SU-DHL-6 (cell line): ENCODE results near the gene NAA10.
A peak's percentile ranks its signal among the peaks of the same experiment; 100 is the strongest.

Experiments used
- H2AFZ ChIP-seq: fragments of 200-600 bp; sonication (generic); 2 replicates; pipeline ENCODE4 v1.6.1; 2014; ENCODE audit warnings: low read depth, mild to moderate bottlenecking, moderate library complexity, mixed read lengths, antibody characterized with exemption, low read length; ENCODE audit not compliant: severe bottlenecking
- H3F3A ChIP-seq: fragments of 200-600 bp; shearing (Covaris generic); 2 replicates; pipeline ENCODE4 v1.6.0; 2016; ENCODE audit warnings: antibody characterized with exemption, mild to moderate bottlenecking; ENCODE audit not compliant: insufficient read depth
- H3K27ac ChIP-seq: fragments of 200-600 bp; sonication (generic); 2 replicates; pipeline ENCODE4 v1.5.1; 2016; ENCODE audit warnings: low read depth, mild to moderate bottlenecking, low read length, moderate library complexity, mixed read lengths
- H3K27me3 ChIP-seq: fragments of 200-600 bp; sonication (generic), shearing (Covaris generic); 2 replicates; pipeline ENCODE4 v1.6.0; 2014; ENCODE audit warnings: mild to moderate bottlenecking, low read length
- H3K36me3 ChIP-seq: fragments of 200-600 bp; sonication (generic); 2 replicates; pipeline ENCODE4 v1.6.1; 2014; ENCODE audit warnings: mild to moderate bottlenecking, low read length, mixed read lengths
- H3K4me2 ChIP-seq: fragments of 300-600, 200-600 bp; shearing (Covaris generic), sonication (generic); 2 replicates; pipeline ENCODE4 v1.6.0; 2014; ENCODE audit warnings: low read length, low read depth, mild to moderate bottlenecking; ENCODE audit not compliant: poor library complexity, severe bottlenecking
- H3K4me3 ChIP-seq: fragments of 200-600 bp; sonication (generic); 2 replicates; pipeline ENCODE4 v1.5.1; 2014; ENCODE audit warnings: antibody characterized with exemption, low read length, mild to moderate bottlenecking, mixed read lengths; ENCODE audit not compliant: insufficient read depth, poor library complexity, severe bottlenecking
- H3K79me2 ChIP-seq: fragments of 200-600 bp; sonication (generic); 2 replicates; pipeline ENCODE4 v1.6.1; 2014; ENCODE audit warnings: mild to moderate bottlenecking, low read length, moderate library complexity; ENCODE audit not compliant: insufficient read depth
- H3K9ac ChIP-seq: fragments of 200-600 bp; sonication (generic); 2 replicates; pipeline ENCODE4 v1.7.0; 2014; ENCODE audit warnings: mild to moderate bottlenecking, low read length
- H3K9me2 ChIP-seq: fragments of 200-600 bp; sonication (generic); replicated peaks from 2 replicates; pipeline ENCODE4 v1.6.1; 2014; ENCODE audit warnings: low read length; ENCODE audit not compliant: insufficient read depth
- H3K9me3 ChIP-seq: fragments of 200-600 bp; sonication (generic); 2 replicates; pipeline ENCODE4 v1.6.1; 2014; ENCODE audit warnings: low read length, mixed read lengths; ENCODE audit not compliant: insufficient read depth
- H4K20me1 ChIP-seq: fragments of 200-600 bp; sonication (generic); 2 replicates; pipeline ENCODE4 v1.6.1; 2014; ENCODE audit warnings: low read depth, mild to moderate bottlenecking, antibody characterized with exemption, low read length, moderate library complexity, mixed read lengths
- CTCF ChIP-seq: fragments of 200-600 bp; sonication (generic); IDR thresholded peaks from one replicate; pipeline ENCODE4 v1.5.1; 2017; ENCODE audit warnings: antibody characterized with exemption, mild to moderate bottlenecking, low read length, moderate library complexity; ENCODE audit not compliant: insufficient read depth, poor library complexity, severe bottlenecking
- EZH2phosphoT487 ChIP-seq: fragments of 200-600 bp; sonication (generic), shearing (Covaris generic); conservative IDR thresholded peaks from 2 replicates; pipeline ENCODE4 v1.6.1; 2018; ENCODE audit warnings: mild to moderate bottlenecking, antibody characterized with exemption, low read length, moderate library complexity, mixed read lengths

Gene NAA10

GRCh38 chrX:153969125-153969903, 34.5 kb upstream of the NAA10 start:
- TF ChIP-seq EZH2phosphoT487 = no peak
- TF ChIP-seq CTCF = no peak
- Histone ChIP-seq H3K27me3 (no peaks in the 10 kb centered on the region), H3K9ac (peak overlapping the region; percentile 100), H3K36me3 (0 out of 2 replicates have a peak, but pooled peaks cover 4% of the 10 kb centered on the region), H3K9me3 (no peaks in the 10 kb centered on the region), H3F3A (peaks cover 4% of the 10 kb centered on the region; the same call in 1 of the 2 replicates), H3K79me2 (peaks cover 71% of the 10 kb centered on the region), H3K4me3 (peak overlapping the region; percentile 96), H4K20me1 (peaks cover 19% of the 10 kb centered on the region), H3K27ac (peak overlapping the region; percentile 99), H3K9me2 (no peaks in the 10 kb centered on the region), H3K4me2 (peak overlapping the region; percentile 96), H2AFZ (no peak overlapping the region)

DNA sequence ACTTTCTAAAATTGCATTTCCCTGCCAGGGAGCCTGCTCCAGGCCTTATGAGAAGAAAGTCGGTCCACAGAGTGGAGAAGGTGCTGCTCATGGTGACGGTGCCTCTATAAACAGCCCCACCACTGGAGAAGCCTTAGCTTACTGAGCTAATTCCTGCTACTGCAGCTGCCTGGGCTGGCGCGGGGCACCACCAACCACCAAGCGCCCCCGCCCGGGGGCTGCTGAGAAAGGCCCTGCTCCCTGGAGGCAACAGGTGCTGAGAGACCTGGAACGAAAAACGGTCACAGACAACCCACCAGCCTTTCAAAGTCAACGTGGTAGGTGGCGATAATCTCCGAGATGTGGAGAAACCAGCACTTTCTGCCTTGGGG, 33.9 kb upstream of the NAA10 start:
- peaks cover 77% of the 10 kb centered on the region for H3K79me2 ChIP-seq
- TF ChIP-seq EZH2phosphoT487 = no peak
- no peak for TF ChIP-seq CTCF
- no peaks in the 10 kb centered on the region for H3K27me3 ChIP-seq
- no peaks in the 10 kb centered on the region for H3K9me3 ChIP-seq
- peaks cover 19% of the 10 kb centered on the region for H4K20me1 ChIP-seq
- H3K27ac ChIP-seq = peak overlapping the region; percentile 99
- peak overlapping the region; percentile 96 for H3K4me3 ChIP-seq
- peak overlapping the region; percentile 96 for H3K4me2 ChIP-seq
- H3K9me2 ChIP-seq = no peaks in the 10 kb centered on the region
- no peak overlapping the region for H2AFZ ChIP-seq
- peak overlapping the region; percentile 100 for H3K9ac ChIP-seq
- H3F3A ChIP-seq = peaks cover 4% of the 10 kb centered on the region; the same call in 1 of the 2 replicates
- H3K36me3 ChIP-seq = 0 out of 2 replicates have a peak, but pooled peaks cover 4% of the 10 kb centered on the region

DNA sequence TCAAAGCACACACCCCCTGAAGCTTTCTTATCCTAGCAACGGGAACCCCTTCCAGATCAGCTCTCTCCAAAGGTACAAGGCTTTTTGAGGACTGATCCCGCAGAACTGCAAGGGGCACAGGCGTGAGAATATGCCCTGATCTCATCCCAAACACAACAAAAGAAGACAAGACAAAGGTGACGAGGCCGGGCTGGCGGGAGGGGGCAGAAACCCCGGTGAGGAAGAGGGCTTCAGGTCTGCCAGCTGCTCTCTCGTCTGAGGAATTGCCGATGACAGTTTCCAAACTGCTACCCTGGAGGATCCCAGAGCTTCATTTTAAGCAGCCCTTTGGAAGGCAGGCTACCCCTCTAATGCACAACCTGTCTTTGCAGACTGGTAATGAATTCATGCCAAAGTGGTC, 33.4 kb upstream of the NAA10 start:
- Histone ChIP-seq H4K20me1 (peaks cover 19% of the 10 kb centered on the region), H3K4me2 (peak overlapping the region; percentile 96), H3K79me2 (peaks cover 82% of the 10 kb centered on the region), H3F3A (peaks cover 4% of the 10 kb centered on the region; the same call in 1 of the 2 replicates), H3K9me3 (no peaks in the 10 kb centered on the region), H3K36me3 (0 out of 2 replicates have a peak, but pooled peaks cover 4% of the 10 kb centered on the region), H3K27me3 (no peaks in the 10 kb centered on the region), H3K27ac (peak overlapping the region; percentile 99), H2AFZ (no peak overlapping the region), H3K9me2 (no peaks in the 10 kb centered on the region), H3K9ac (peak overlapping the region; percentile 100), H3K4me3 (peak overlapping the region; percentile 96)
- no peak for TF ChIP-seq CTCF
- no peak for TF ChIP-seq EZH2phosphoT487
